Glutamatergic neuron (in vitro differentiated cells): Measurements from ENCODE around the gene ATOX1. TPM values are rescaled to one million over a fixed set of nuclear protein-coding genes. Genes with fewer than 3 reads are reported as not detected.

ENCODE experiments used
- DNase-seq: peaks from one replicate; pipeline ENCODE4 v3.0.0; 2022
- H3K27ac Mint-ChIP-seq: one replicate; pipeline ENCODE4 v1.8.0; 2020; ENCODE audit warnings: mild to moderate bottlenecking, mixed read lengths, inconsistent platforms; ENCODE audit not compliant: unreplicated experiment
- H3K27me3 Mint-ChIP-seq: one replicate; pipeline ENCODE4 v1.8.0; 2020; ENCODE audit warnings: mild to moderate bottlenecking, moderate library complexity, mixed read lengths, inconsistent platforms; ENCODE audit not compliant: unreplicated experiment
- H3K36me3 Mint-ChIP-seq: one replicate; pipeline ENCODE4 v1.8.0; 2020; ENCODE audit warnings: mild to moderate bottlenecking, mixed read lengths, inconsistent platforms; ENCODE audit not compliant: unreplicated experiment
- H3K4me1 Mint-ChIP-seq: one replicate; pipeline ENCODE4 v1.8.0; 2020; ENCODE audit warnings: mild to moderate bottlenecking, low read depth, mixed read lengths, inconsistent platforms; ENCODE audit not compliant: unreplicated experiment
- H3K4me3 Mint-ChIP-seq: one replicate; pipeline ENCODE4 v1.8.0; 2020; ENCODE audit warnings: mild to moderate bottlenecking, mixed read lengths, inconsistent platforms; ENCODE audit not compliant: unreplicated experiment
- H3K9me3 Mint-ChIP-seq: one replicate; pipeline ENCODE4 v1.8.0; 2020; ENCODE audit warnings: mild to moderate bottlenecking, moderate library complexity, mixed read lengths, inconsistent platforms; ENCODE audit not compliant: unreplicated experiment
- CTCF ChIP-seq: fragments of 200-600 bp; sonication (generic); IDR thresholded peaks from one replicate; pipeline ENCODE4 v1.5.0; 2021; ENCODE audit not compliant: partially characterized antibody, unreplicated experiment
- long read RNA-seq: library from polyadenylated mRNA; unstranded; transcript quantifications from one replicate; pipeline ENCODE4 v2.0.0, GENCODE V29; 2020; ENCODE audit not compliant: unreplicated experiment
- total RNA-seq: library from RNA; stranded (reverse); fragmentation: NEBNext Ultra II Directional; extraction: Animal tissue kit (Norgen Biotek cat#: 25700); gene quantifications from one replicate; pipeline ENCODE4 v1.2.1, GENCODE V29; 2021; ENCODE audit not compliant: unreplicated experiment

The ATOX1 gene
- 82.9 TPM for total RNA-seq
- long read RNA-seq, transcript ATOX1-201 (4 exons, 488 nt): major isoform, 70 of 82 reads
- long read RNA-seq, partial matches to known transcripts: 0 of 82 reads
- long read RNA-seq, other reads (novel, unspliced or antisense): 11 of 82 reads

- Mint-ChIP-seq H3K36me3 (no peaks in the 10 kb centered on the region), H3K27me3 (peaks cover 5% of the 10 kb centered on the region), H3K4me1 (peaks cover 17% of the 10 kb centered on the region), H3K4me3 (peak within 1 kb of the TSS; percentile 88), H3K27ac (peak within 1 kb of the TSS; percentile 97), H3K9me3 (peaks cover 2% of the 10 kb centered on the region)
- no peak for TF ChIP-seq CTCF
- DNase-seq: peak; percentile 96
Measured at GRCh38 chr5:151758430-151759241, at the start of gene ATOX1. TSS of gene ATOX1 (minus strand) at chr5:151758631. CDS start at chr5:151758551, 80 bp downstream.

GRCh38 chr5:151805414-151806223 lies 47.2 kb upstream of the ATOX1 start:
- no peaks in the 10 kb centered on the region for H3K4me1 Mint-ChIP-seq
- H3K27ac Mint-ChIP-seq: no peak overlapping the region
- H3K36me3 Mint-ChIP-seq: no peaks in the 10 kb centered on the region
- H3K9me3 Mint-ChIP-seq: no peaks in the 10 kb centered on the region
- no peak overlapping the region for H3K4me3 Mint-ChIP-seq
- no peak for TF ChIP-seq CTCF
- H3K27me3 Mint-ChIP-seq: no peaks in the 10 kb centered on the region
- no peak for DNase-seq

GRCh38 chr5:151800532-151800931 lies 42.1 kb upstream of the ATOX1 start:
- no peak overlapping the region for H3K4me3 Mint-ChIP-seq
- no peak for TF ChIP-seq CTCF
- H3K36me3 Mint-ChIP-seq: no peaks in the 10 kb centered on the region

GRCh38 chr5:151799407-151799806 lies 41.0 kb upstream of the ATOX1 start:
- H3K9me3 Mint-ChIP-seq: peaks cover 3% of the 10 kb centered on the region
- H3K36me3 Mint-ChIP-seq: no peaks in the 10 kb centered on the region
- H3K27ac Mint-ChIP-seq: no peak overlapping the region
- DNase-seq: no peak
- no peak overlapping the region for H3K4me3 Mint-ChIP-seq
- no peaks in the 10 kb centered on the region for H3K27me3 Mint-ChIP-seq
- TF ChIP-seq CTCF: no peak
- no peaks in the 10 kb centered on the region for H3K4me1 Mint-ChIP-seq

More at GRCh38 chr5:151800532-151800931, 42.1 kb upstream of the ATOX1 start:
- Mint-ChIP-seq H3K4me1 (no peaks in the 10 kb centered on the region), H3K27ac (no peak overlapping the region), H3K27me3 (no peaks in the 10 kb centered on the region), H3K9me3 (peaks cover 3% of the 10 kb centered on the region)
- DNase-seq: no peak
